ENCODE results near the gene YIF1A.

GRCh38 chr11:66328031-66328301 lies 39.0 kb upstream of the YIF1A start:
- no peak for TF ChIP-seq CTCF (IDR thresholded peaks at IDR 0.05 in 2 of 3, conservative IDR thresholded peaks at IDR 0.05 in 1 of 3; ENCODE audit: borderline replicate concordance in 1 of 3, insufficient read depth in 1 of 3, low read depth in 2 of 3, low read length in 2 of 3)
- TF ChIP-seq SP1 (IDR thresholded peaks at IDR 0.05; ENCODE audit: low read depth), result no peak

Data from HCT116 (cell line).